HAP-1 (cell line): ENCODE measurements around the gene GNPTAB.
A peak's percentile ranks its signal among the peaks of the same experiment; 100 is the strongest.

Experiments used
- DNase-seq, 2 experiments: peaks; one replicate each; pipeline ENCODE4 v3.0.0-alpha.2; 2016 to 2020; ENCODE audit warnings: low spot score in 2 of 2
- H3K27me3 ChIP-seq: fragments of 250-450 bp; sonication (Bioruptor Pico); 2 replicates; pipeline ENCODE4 v1.5.1; 2020; ENCODE audit warnings: low read depth, mild to moderate bottlenecking, moderate library complexity
- H3K36me3 ChIP-seq: fragments of 250-450 bp; sonication (Bioruptor Pico); replicated peaks from 2 replicates; pipeline ENCODE4 v1.5.1; 2020; ENCODE audit warnings: mild to moderate bottlenecking
- H3K4me1 ChIP-seq: fragments of 250-450 bp; sonication (Bioruptor Pico); 2 replicates; pipeline ENCODE4 v1.5.1; 2020; ENCODE audit warnings: mild to moderate bottlenecking
- H3K4me3 ChIP-seq: fragments of 250-450 bp; sonication (Bioruptor Pico); 2 replicates; pipeline ENCODE4 v1.5.1; 2020; ENCODE audit warnings: mild to moderate bottlenecking, moderate library complexity
- H3K9me3 ChIP-seq: fragments of 250-450 bp; sonication (Bioruptor Pico); 2 replicates; pipeline ENCODE4 v1.5.1; 2020; ENCODE audit warnings: mild to moderate bottlenecking, moderate library complexity
- in situ Hi-C: fragments of 300-500 bp; cut with MboI; formaldehyde crosslinking; loops from 3 replicates; pipeline ENCODE4 v1.14.3; 2020; ENCODE audit warnings: low sequenced_read_pairs, inconsistent platforms, mixed read lengths

Gene GNPTAB

DNA sequence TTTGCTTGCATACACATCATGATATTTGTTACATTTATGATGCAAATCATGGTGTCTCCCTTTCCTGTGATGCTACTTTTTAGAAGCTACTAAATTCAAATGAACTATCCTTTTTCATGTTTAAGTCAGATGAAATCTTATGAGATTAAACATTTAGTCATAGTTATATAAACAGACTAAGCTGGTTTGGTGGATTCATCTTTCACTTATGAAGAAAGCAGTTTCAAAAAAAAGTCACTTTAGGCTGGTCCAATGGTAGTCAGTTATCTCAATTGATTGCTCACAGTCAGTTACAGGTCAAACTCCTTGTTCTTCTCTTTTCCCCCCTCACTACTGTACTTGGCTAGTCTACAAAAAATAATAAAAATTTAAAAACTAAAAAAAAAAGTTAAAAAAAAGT lies 111.2 kb downstream of the GNPTAB start:
- Histone ChIP-seq H3K9me3 (no peaks in the 10 kb centered on the region), H3K4me3 (no peak overlapping the region), H3K4me1 (no peaks in the 10 kb centered on the region), H3K27me3 (no peaks in the 10 kb centered on the region), H3K36me3 (peaks cover 30% of the 10 kb centered on the region)
- DNase-seq = no peak
- in situ Hi-C loops = no loop called here

DNA sequence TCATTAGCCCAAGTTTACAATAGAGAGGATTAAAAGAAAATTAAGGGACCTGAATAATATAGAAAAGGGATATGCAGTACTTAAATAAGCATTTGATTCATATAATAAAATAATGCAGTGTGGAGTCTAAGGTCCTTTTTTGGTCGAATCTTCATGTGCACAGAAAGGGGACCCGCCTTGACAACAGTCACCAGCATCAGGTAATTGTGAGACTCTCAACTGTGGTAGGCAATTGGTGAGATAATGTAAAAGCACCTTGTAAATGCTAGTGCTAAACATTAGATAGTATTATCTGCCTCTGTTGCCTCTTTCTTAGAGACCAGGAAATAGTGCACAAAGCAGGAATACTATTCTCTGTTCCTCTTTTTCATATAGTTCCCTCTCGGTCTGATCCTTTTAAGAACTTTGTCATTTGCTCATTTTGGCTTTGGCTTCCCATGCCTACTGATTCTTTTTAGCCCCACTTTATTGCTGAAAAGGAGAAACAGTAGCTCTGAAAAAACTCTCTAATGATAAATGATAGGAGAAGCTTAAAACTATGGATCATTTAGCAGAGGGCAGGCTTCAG lies 115.8 kb downstream of the GNPTAB start:
- DNase-seq = no peak
- in situ Hi-C loops = no loop called here
- no peaks in the 10 kb centered on the region for H3K9me3 ChIP-seq

DNA sequence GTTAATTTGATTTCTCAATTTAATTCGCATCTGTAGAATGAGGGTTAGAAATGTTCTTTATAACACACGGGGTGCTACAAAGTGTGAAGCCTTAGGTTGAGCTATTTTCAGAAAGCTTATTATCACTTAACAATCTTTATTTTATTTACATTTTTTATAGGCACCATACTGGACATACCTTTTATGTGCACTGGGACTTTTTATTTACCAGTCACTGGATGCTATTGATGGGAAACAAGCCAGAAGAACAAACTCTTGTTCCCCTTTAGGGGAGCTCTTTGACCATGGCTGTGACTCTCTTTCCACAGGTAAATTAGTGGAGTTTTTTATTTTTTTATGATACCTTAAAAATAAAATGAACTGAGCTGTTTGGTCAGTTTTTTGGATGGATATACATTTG lies 116.8 kb downstream of the GNPTAB start:
- Histone ChIP-seq H3K36me3 (peaks cover 20% of the 10 kb centered on the region), H3K4me1 (peaks cover 2% of the 10 kb centered on the region), H3K27me3 (no peaks in the 10 kb centered on the region), H3K4me3 (no peak overlapping the region), H3K9me3 (no peaks in the 10 kb centered on the region)
- in situ Hi-C loops = no loop called here
- no peak for DNase-seq

More for the DNA sequence above, 115.8 kb downstream of the GNPTAB start:
- H3K4me3 ChIP-seq = no peak overlapping the region
- peaks cover 2% of the 10 kb centered on the region for H3K4me1 ChIP-seq
- H3K36me3 ChIP-seq = peaks cover 17% of the 10 kb centered on the region
- H3K27me3 ChIP-seq = no peaks in the 10 kb centered on the region

DNA sequence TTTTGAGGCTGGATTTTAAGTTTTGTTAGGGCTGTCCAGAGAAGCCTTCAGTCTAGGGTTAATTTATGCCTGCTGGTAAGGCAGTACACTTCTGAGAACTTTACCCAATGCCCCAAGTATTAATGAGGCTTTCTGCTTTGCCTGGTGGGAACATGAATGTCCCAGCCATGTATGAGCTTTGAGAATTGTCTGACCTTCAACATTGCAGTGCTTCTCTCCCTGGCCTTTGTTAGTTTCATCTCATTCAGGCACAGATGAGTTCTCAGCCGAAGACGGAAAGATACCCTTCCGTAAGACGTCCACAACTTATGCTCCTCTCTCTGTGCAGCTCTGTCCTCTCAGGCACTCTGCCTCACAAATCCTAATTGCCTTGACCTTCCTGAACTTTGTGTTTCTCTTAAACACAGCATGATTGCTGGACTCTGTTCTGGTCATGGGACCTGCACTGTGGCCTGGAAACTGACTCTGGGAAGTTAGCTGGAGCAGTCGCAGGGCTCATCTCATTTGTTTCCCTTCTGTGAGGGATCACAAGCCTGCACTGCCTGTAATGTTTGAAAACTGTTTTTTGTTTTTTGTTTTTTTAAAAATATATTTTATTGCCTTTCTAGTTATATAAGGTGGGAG lies 117.6 kb downstream of the GNPTAB start:
- DNase-seq = no peak
- H3K4me3 ChIP-seq = no peak overlapping the region

DNA sequence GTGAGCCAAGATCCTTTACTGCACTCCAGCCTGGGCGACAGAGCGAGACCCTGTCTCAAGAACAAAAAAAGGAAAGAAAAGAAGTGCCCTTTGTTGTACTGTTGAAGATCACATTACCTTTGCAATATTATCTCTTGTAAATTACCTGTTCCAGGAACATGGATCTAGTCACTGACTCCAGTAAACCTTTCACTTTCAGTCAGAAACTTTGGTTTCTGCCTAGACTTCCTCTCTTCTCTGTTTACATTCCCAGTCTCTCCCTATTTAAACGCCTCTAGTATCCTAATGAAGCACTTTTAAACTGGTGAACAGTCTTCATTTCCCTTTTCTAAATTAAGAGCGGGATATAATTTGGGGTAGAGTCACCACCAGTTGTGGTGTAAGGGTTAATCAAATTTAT lies 120.5 kb downstream of the GNPTAB start:
- H3K36me3 ChIP-seq = peaks cover 10% of the 10 kb centered on the region

More for the DNA sequence above, 117.6 kb downstream of the GNPTAB start:
- no peaks in the 10 kb centered on the region for H3K9me3 ChIP-seq
- in situ Hi-C loops = no loop called here
- peaks cover 24% of the 10 kb centered on the region for H3K36me3 ChIP-seq
- H3K4me1 ChIP-seq = peaks cover 2% of the 10 kb centered on the region
- H3K27me3 ChIP-seq = no peaks in the 10 kb centered on the region

DNA sequence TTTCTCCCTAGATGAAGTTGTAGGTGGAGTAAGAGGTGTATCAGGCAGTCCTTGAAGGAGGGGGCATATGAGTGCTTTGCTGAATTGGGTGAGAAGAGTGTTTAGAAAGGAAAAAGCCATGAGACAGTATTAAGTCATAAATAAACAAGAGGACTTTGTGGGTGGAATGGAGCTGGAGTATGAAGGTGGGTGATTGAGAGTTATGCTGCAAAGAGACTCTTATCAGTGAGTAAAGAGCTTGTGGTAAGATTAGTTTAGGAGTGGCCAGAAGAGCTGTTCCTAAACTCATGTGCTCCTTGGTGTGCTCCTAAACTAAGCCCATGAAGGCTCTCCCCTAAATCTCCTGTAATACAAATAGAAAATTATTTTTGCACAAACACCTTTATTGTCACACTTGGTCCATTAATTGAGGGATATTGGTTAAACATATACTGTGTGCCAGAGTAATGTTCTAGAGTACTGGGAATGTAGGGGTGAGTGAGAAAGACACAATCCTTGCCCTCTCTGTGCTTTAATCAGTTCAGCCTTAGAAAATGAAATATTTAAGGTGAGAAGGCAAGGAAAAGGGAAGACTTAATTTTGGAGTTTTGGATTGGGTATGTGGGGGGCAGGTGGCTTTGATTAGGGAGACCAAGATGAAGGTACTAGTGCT lies 123.5 kb downstream of the GNPTAB start:
- no peaks in the 10 kb centered on the region for H3K27me3 ChIP-seq
- H3K9me3 ChIP-seq = no peaks in the 10 kb centered on the region
- H3K36me3 ChIP-seq = peaks cover 17% of the 10 kb centered on the region
- no peak overlapping the region for H3K4me3 ChIP-seq
- DNase-seq = no peak
- in situ Hi-C loops = no loop called here
- H3K4me1 ChIP-seq = peaks cover 9% of the 10 kb centered on the region

More for the DNA sequence above, 120.5 kb downstream of the GNPTAB start:
- Histone ChIP-seq H3K4me1 (peaks cover 2% of the 10 kb centered on the region), H3K27me3 (no peaks in the 10 kb centered on the region), H3K9me3 (no peaks in the 10 kb centered on the region), H3K4me3 (no peak overlapping the region)
- no peak for DNase-seq
- in situ Hi-C loops = no loop called here

DNA sequence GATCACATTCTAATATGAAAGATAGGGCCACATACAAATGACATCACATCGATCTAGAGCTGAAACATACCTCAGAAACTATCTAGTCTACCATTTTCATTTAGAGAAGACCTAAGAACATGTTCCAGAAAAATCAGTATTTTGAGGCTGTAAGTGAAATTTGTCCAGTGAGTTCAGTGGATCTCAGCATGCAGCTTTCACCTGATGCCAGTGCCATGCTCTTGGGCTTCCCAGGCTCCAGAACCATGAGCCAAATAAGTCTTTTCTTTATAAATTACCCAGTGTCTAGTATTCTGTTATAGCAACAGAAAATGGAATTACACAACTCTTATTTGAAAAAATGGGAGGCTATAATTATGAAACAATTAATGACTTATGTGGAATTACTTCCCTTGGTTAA lies 124.4 kb downstream of the GNPTAB start:
- Histone ChIP-seq H3K4me3 (no peak overlapping the region), H3K9me3 (no peaks in the 10 kb centered on the region), H3K27me3 (no peaks in the 10 kb centered on the region), H3K4me1 (peaks cover 18% of the 10 kb centered on the region), H3K36me3 (peaks cover 17% of the 10 kb centered on the region)
- no peak for DNase-seq
- in situ Hi-C loops = no loop called here

DNA sequence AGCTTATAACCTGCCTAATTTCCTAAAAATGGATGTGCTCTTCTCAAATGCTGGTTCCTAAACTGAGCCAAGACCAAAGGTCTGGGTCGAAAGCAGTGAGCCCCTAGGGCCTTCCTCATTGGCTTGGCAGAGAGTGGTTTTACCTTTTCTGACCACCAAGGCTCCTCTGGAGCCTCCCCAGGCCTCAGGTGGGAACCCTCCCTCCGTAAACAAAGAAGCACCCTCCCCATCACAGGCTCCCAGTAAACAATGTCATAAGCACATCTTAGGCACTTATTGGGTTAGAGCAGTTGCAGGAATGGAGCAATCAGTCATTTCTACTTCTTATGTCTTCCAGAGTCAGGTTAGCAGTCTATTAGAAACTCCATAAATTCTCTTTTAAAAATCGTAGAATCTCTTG lies 127.3 kb downstream of the GNPTAB start:
- in situ Hi-C loops = no loop called here
- Histone ChIP-seq H3K27me3 (no peaks in the 10 kb centered on the region), H3K9me3 (no peaks in the 10 kb centered on the region), H3K4me3 (no peak overlapping the region), H3K4me1 (peaks cover 23% of the 10 kb centered on the region), H3K36me3 (peaks cover 7% of the 10 kb centered on the region)
- no peak for DNase-seq

DNA sequence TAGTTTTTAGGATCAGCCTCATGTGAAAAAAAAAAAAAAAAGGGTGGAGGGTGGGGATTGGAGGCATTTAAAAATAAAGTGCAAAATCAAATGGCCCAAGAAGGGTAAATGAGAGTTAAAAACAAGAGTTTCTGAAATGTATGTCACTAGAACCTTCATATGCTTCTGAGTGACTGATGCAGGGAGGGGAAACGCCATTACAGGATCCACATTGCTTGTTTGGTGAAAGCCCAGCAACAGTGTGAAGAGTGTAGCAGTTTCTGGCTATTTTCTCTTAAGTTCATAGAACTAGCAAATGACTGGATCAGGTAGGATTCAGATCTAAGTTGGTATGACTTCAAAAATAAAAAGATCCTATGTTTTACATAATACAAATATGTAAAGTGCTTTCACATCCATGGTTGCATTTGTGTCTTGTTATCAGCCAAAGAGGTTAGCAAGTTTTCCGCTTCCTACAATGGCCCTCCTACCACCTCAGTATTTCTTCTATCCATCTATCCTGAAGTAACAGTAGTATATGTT lies 130.4 kb downstream of the GNPTAB start:
- Histone ChIP-seq H3K36me3 (peaks cover 7% of the 10 kb centered on the region), H3K9me3 (no peaks in the 10 kb centered on the region), H3K4me1 (peaks cover 35% of the 10 kb centered on the region), H3K4me3 (peak overlapping the region; percentile 0; the same call in 1 of the 2 replicates), H3K27me3 (no peaks in the 10 kb centered on the region)
- no peak for DNase-seq
- in situ Hi-C loops = no loop called here

DNA sequence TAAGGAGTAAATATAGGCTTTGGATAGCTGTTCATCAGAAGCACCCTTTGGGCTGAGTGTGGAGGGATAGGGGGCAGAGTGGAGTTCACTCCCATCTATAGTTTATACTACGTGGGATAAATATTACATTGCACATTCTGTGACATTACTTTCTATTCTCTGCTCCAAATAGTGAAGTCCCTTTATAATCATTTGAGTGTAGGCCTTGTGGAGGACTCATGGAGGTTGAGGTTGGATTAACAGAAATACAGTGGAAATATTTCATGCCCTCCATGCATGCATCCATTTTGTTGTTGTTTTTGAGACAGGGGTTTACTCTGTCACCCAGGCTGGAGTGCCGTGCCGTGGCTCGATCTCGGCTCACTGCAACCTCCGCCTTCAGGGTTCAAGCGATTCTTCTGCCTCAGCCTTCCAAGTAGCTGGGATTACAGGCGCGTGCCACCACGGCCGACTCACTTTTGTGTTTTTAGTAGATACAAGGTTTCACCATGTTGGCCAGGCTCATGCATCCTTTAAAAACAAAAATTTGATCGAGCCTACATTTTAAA lies 131.9 kb downstream of the GNPTAB start:
- no peaks in the 10 kb centered on the region for H3K27me3 ChIP-seq
- H3K36me3 ChIP-seq = peaks cover 7% of the 10 kb centered on the region
- peak overlapping the region; percentile 73 for H3K4me3 ChIP-seq
- DNase-seq = peak; percentile 29 to 44
- peaks cover 40% of the 10 kb centered on the region for H3K4me1 ChIP-seq
- in situ Hi-C loops = loop anchor here (5.0 kb wide), 1 partner anchor 37 kb away; no protein-coding TSS in a partner anchor
- peaks cover 4% of the 10 kb centered on the region; the same call in 1 of the 2 replicates for H3K9me3 ChIP-seq

DNA sequence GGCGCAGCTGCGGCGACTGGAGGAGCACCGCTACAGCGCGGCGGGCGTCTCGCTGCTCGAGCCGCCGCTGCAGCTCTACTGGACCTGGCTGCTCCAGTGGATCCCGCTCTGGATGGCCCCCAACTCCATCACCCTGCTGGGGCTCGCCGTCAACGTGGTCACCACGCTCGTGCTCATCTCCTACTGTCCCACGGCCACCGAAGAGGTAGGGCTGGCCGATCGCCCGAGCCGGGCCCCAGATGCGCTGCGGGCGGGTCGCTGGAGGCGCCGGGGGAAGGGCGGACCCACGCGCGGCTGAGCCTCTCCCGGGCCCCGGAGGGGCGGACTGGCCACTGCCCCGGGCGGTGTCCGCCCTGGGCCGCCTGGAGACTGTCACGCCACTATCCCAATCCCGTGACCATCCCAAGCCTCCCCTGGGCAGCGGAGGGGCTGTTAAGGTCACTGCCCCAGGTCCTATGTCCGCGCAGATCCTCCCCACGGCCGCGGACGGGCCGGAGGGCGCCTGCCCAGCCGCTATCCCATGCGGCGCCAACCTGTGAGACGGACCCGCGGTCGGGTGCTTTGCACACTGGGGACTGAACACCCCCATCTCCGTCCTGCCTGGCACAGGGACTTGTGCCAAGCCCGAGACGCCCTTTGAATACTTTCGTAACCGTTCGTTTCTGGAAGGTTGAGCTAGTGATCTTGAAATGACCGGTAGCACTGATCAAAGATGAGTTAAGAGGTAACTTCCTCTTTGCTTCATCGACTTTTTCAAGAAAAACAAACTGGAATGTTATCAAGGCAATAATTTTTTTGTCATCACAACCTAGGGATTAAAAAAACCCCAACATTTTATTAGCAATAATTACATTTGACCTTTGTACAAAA lies 132.6 kb downstream of the GNPTAB start:
- peaks cover 40% of the 10 kb centered on the region for H3K4me1 ChIP-seq
- H3K36me3 ChIP-seq = peaks cover 4% of the 10 kb centered on the region; the same call in 1 of the 2 replicates
- peak; percentile 35 to 44 for DNase-seq
- no peaks in the 10 kb centered on the region for H3K27me3 ChIP-seq
- peak overlapping the region; percentile 73 for H3K4me3 ChIP-seq
- in situ Hi-C loops = loop anchor here (5.0 kb wide), 1 partner anchor 36 kb away; no protein-coding TSS in a partner anchor
- H3K9me3 ChIP-seq = peaks cover 4% of the 10 kb centered on the region; the same call in 1 of the 2 replicates

DNA sequence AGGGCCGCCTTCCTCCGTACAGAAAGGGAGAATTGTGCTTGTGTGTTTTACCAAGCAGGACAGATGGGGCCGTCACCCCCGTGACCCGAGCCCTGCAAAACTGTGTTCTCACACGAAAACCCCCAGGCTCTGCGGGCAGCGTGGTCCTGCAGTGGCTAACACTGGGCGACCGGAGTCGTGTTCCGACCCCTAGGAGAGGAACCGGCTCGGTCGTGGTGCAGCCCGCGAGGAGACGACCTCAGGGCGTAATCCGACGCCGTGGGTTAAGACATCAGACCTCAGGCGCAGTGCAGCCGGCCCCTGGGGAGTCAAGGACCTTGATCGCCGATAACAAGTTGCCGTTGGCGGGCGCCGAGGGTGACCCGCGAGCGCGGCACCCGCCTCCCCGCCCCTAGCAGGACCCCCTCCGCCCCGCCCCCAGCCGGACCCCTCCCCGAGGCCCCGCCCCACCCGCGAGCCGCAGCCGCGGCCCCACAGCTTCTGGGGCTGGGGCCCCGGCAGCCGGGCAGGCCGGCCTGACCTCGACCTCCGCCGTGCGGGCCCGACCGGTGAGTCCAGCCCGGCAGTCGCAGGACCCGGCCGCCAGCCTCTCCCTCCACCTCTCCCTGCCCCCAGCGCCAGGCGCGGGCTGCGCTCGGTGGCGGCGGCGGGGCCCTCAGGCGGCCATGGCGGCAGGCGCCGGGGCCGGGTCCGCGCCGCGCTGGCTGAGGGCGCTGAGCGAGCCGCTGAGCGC lies 133.4 kb downstream of the GNPTAB start, which contains the start of gene CHPT1:
TSS of gene CHPT1 (plus strand) at position 444 of the 733 bp plus-strand sequence. CDS start at position 666, 222 bp downstream.
- Histone ChIP-seq H3K36me3 (no peaks in the 10 kb centered on the region), H3K27me3 (no peaks in the 10 kb centered on the region), H3K4me1 (peaks cover 32% of the 10 kb centered on the region), H3K4me3 (peak within 1 kb of the TSS; percentile 73), H3K9me3 (peaks cover 4% of the 10 kb centered on the region; the same call in 1 of the 2 replicates)
- peak; percentile 76 to 94 for DNase-seq
- in situ Hi-C loops = loop anchor here (5.0 kb wide), 1 partner anchor 35 kb away; no protein-coding TSS in a partner anchor
